Adrenal gland (tissue), 12 donors: ENCODE data around the gene RNU6-8. TPM values are rescaled to one million over a fixed set of nuclear protein-coding genes. Genes with fewer than 3 reads are reported as not detected.

ENCODE experiments used
- DNase-seq, 7 donors: peaks; one replicate each; pipeline ENCODE4 v3.0.0-alpha.2; 2019 to 2020
- H3K27ac ChIP-seq, 5 donors: fragments of 200-600 bp; sonication (generic) in 4 of 5; 1 replicate in 3 of 5; 2 replicates in 2 of 5; pipeline versions ENCODE4 v1.5.1 to v1.8.0; 2016 to 2020; ENCODE audit warnings: mild to moderate bottlenecking in 1 of 5
- H3K27me3 ChIP-seq: fragments of 200-600 bp; 2 replicates; pipeline ENCODE4 v1.8.0; 2021
- H3K36me3 ChIP-seq, 2 donors: fragments of 200-600 bp; replicated peaks in 1 of 2; 1 replicate in 1 of 2; 2 replicates in 1 of 2; pipeline versions ENCODE4 v1.5.1 to v1.8.0; 2018 to 2022
- H3K4me1 ChIP-seq, 2 donors: fragments of 200-600 bp; replicated peaks in 1 of 2; 1 replicate in 1 of 2; 2 replicates in 1 of 2; pipeline versions ENCODE4 v1.5.1 to v1.8.0; 2018 to 2021
- H3K4me3 ChIP-seq, 4 donors: fragments of 200-600 bp; sonication (generic) in 3 of 4; one replicate each; pipeline ENCODE4 v1.5.1; 2016 to 2018
- H3K9me3 ChIP-seq, 3 donors: fragments of 200-600 bp; sonication (generic) in 1 of 3; replicated peaks in 1 of 3; 1 replicate in 2 of 3; 2 replicates in 1 of 3; pipeline versions ENCODE4 v1.5.1 to v1.8.0; 2016 to 2021
- POLR2A ChIP-seq, 2 donors: fragments of 450-650 bp; IDR thresholded peaks; one replicate each; pipeline ENCODE4 v1.6.1; 2017; ENCODE audit warnings: antibody characterized with exemption in 2 of 2, mild to moderate bottlenecking in 2 of 2, moderate library complexity in 1 of 2
- WGBS, 4 donors: extraction: QIAGEN DNeasy Blood & Tissue Kit in 2 of 4; methylation state at CpG; one replicate each; pipeline versions ENCODE4 v1.1.5 to v1.1.7; 2013 to 2017; 5-methylcytosine and 5-hydroxymethylcytosine counted together
- intact Hi-C, 2 donors: fragments of 100-400 bp; cut with DNase I; formaldehyde crosslinking; loops; one replicate each; pipeline versions ENCODE4 v1.14.1 to v1.15.0; 2022 to 2023
- polyA plus RNA-seq, 3 donors: library from polyadenylated mRNA; stranded (reverse); fragments of 200-250 nt in 2 of 3; fragments of 350-450 nt in 1 of 3; fragmentation: Illumina TruSeq in 1 of 3; extraction: RNeasy Lipid Tissue Mini Kit (QIAGEN cat#74804) in 1 of 3; gene quantifications; one replicate each; pipeline ENCODE4 v1.2.3, GENCODE V29; 2013 to 2014
- total RNA-seq, 9 donors: library from RNA; depleted of rRNA in 4 of 9; stranded (reverse); fragments of >200 nt in 4 of 9; fragments of 120-200 nt in 1 of 9; fragmentation: NEBNext Ultra II Directional in 1 of 9; extraction: Animal tissue kit (Norgen Biotek cat#: 25700) in 1 of 9; gene quantifications; one replicate each; pipeline versions ENCODE4 v1.1.0 to v1.2.4, GENCODE V29; 2013 to 2023
- TF ChIP-seq, protein P1 (sequence below), 6 experiments: fragments of 450-650 bp in 4 of 6; fragments of 200-600 bp in 2 of 6; sonication (generic) in 1 of 6; IDR thresholded peaks; 1 replicate in 5 of 6; 2 replicates in 1 of 6; pipeline versions ENCODE4 v1.5.1 to v1.8.0; 2016 to 2021; ENCODE audit warnings: antibody characterized with exemption in 6 of 6, mild to moderate bottlenecking in 2 of 6, moderate library complexity in 1 of 6
- donor health status: healthy with polysubstance abuse.
- donor health status: Bipolar disorder and iron deficiency.
- donor health status: DM: yes; HTN: yes; CAD: no.
- donor health status: DM: no; HTN: no; CAD: no.
- donor health status: DM: no; HTN: no; CAD: no.
- donor health status: DM: yes; HTN: yes; CAD: no.

Gene RNU6-8
- total and polyA plus RNA-seq, 12 donors = not detected

DNA sequence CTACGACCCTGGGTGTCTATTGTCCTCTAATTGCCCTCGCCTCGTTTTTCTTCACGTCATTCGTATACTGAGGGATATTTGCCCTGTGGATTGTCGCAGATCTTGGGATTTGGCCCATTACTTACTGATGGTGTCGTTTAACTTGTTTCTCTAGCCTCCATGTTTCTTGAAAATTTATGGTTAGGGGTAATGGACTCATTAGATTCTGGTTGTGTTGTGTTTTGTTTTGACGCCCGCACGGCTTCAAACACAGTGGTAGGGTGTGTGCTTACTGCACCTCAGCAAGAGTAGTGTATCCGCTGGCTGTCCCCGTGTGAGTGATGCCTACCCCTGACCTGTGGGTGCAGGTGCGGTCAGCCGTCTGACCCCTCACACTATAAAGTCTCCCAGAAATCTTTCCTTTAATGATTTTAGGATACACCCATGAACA lies 874 bp upstream of the RNU6-8 start:
- peaks cover 0 to 23% of the 10 kb centered on the region in 2 donors for H3K4me1 ChIP-seq
- no peak for TF ChIP-seq POLR2A (IDR thresholded peaks at IDR 0.05)
- TF ChIP-seq, protein P1, sequence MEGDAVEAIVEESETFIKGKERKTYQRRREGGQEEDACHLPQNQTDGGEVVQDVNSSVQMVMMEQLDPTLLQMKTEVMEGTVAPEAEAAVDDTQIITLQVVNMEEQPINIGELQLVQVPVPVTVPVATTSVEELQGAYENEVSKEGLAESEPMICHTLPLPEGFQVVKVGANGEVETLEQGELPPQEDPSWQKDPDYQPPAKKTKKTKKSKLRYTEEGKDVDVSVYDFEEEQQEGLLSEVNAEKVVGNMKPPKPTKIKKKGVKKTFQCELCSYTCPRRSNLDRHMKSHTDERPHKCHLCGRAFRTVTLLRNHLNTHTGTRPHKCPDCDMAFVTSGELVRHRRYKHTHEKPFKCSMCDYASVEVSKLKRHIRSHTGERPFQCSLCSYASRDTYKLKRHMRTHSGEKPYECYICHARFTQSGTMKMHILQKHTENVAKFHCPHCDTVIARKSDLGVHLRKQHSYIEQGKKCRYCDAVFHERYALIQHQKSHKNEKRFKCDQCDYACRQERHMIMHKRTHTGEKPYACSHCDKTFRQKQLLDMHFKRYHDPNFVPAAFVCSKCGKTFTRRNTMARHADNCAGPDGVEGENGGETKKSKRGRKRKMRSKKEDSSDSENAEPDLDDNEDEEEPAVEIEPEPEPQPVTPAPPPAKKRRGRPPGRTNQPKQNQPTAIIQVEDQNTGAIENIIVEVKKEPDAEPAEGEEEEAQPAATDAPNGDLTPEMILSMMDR (IDR thresholded peaks at IDR 0.05) = no peak
- intact Hi-C loops = loop anchor here (2.0 to 10.0 kb wide), 3 partner anchors 51 to 127 kb away; partner anchors contain the start of gene ARHGAP5 (in 2 of the 2)
- peak overlapping the region in 4 of 5 donors; percentile 85 to 95 (median 91) for H3K27ac ChIP-seq
- peak overlapping the region; percentile 3 to 64 (median 28) for H3K4me3 ChIP-seq
- 2 to 4% (median 2%) methylated on average over 14 of the region's 14 CpGs for WGBS, 4 donors
- H3K27me3 ChIP-seq = no peaks in the 10 kb centered on the region
- DNase-seq = peak; percentile 13 to 60 (median 26)
- H3K36me3 ChIP-seq = no peaks in the 10 kb centered on the region
- H3K9me3 ChIP-seq = no peaks in the 10 kb centered on the region

DNA sequence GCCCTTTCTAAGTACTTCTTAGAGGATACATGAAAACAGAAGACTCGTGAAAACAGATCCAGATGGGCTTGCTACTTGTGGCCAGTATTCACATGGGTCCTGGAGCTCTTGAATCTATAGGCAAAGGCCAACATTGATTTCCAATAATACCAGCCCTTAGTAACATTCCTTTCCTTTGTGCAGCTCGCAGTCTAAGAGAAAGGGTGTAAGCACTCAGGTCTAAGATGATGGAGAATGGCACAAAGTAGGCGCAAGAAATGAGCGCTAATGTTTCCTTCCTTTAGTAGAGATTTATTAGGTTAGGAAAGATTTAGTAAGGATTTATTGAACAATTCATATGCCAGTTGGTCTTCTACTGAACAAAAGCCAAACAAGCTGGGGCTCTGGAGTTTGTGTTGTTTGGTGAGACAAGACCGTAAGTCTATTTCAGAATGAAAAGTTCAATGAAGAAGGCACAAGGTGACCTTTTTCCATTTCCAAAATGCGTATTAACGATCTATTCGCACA lies 525 bp downstream of the RNU6-8 start:
- WGBS, 4 donors = 12 to 14% (median 13%) methylated on average over 8 of the region's 8 CpGs
- Histone ChIP-seq H3K4me3 (peak overlapping the region in 1 of 4 donors; percentile 64), H3K27me3 (no peaks in the 10 kb centered on the region), H3K27ac (peak overlapping the region; percentile 41 to 95 (median 90)), H3K4me1 (peaks cover 0 to 23% of the 10 kb centered on the region in 2 donors), H3K9me3 (no peaks in the 10 kb centered on the region), H3K36me3 (no peaks in the 10 kb centered on the region)
- TF ChIP-seq, protein P1 (IDR thresholded peaks at IDR 0.05) = no peak
- no peak for TF ChIP-seq POLR2A (IDR thresholded peaks at IDR 0.05)
- intact Hi-C loops = loop anchor here (2.0 to 10.0 kb wide), 3 partner anchors 52 to 126 kb away; partner anchors contain the start of gene ARHGAP5 (in 2 of the 2)
- peak in 2 of 7 donors; percentile 9 to 16 for DNase-seq

DNA sequence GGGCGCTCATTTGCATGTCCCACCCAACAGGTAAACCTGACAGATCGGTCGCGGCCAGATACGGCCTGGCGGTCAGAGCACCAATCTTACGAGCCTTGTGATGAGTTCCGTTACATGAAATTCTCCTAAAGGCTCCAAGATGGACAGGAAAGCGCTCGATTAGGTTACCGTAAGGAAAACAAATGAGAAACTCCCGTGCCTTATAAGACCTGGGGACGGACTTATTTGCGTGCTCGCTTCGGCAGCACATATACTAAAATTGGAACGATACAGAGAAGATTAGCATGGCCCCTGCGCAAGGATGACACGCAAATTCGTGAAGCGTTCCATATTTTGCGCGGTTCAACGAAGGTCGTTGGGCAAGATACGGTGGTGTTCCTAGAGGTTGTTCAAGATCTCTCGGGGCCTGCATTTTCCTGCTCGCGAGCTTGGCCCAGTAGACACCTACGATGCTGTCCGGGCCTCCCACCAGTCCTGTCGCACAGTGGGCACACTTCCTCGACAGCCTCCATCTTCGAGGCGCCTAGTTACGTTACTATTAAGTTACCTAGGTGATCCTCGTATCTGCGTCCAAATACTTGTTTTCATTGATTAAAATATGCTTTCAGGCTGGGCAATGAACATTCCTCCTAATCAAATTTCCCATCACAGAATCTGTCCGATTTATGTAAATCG lies 1.1 kb downstream of the RNU6-8 start, which contains the start of gene RNU6-7:
TSS of gene RNU6-7 (plus strand) at position 230 of the 675 bp plus-strand sequence.
- Histone ChIP-seq H3K36me3 (no peaks in the 10 kb centered on the region), H3K27me3 (no peaks in the 10 kb centered on the region), H3K9me3 (no peaks in the 10 kb centered on the region), H3K4me3 (peak within 1 kb of the TSS; percentile 31 to 87 (median 51)), H3K4me1 (peaks cover 0 to 23% of the 10 kb centered on the region in 2 donors), H3K27ac (peak within 1 kb of the TSS; percentile 78 to 95 (median 90))
- DNase-seq = peak in 6 of 7 donors; percentile 24 to 72 (median 41)
- TF ChIP-seq, protein P1 (IDR thresholded peaks at IDR 0.05) = no peak
- TF ChIP-seq POLR2A (IDR thresholded peaks at IDR 0.05) = peak in 1 of 2 donors; percentile 5
- WGBS, 4 donors = 3 to 7% (median 6%) methylated on average over 28 to 40 of the region's 40 CpGs
- intact Hi-C loops = loop anchor here (2.0 to 10.0 kb wide), 3 partner anchors 53 to 125 kb away; partner anchors contain the start of gene ARHGAP5 (in 2 of the 2)

- Histone ChIP-seq H3K27me3 (no peaks in the 10 kb centered on the region), H3K4me1 (peaks cover 0 to 23% of the 10 kb centered on the region in 2 donors), H3K36me3 (no peaks in the 10 kb centered on the region), H3K9me3 (no peaks in the 10 kb centered on the region), H3K27ac (peak overlapping the region; percentile 78 to 95 (median 90)), H3K4me3 (peak overlapping the region; percentile 31 to 87 (median 51))
- WGBS, 4 donors = 0 to 1% (median 0%) methylated on average over 21 to 46 of the region's 46 CpGs
- intact Hi-C loops = loop anchor here in 1 of 2 donors (5.0 to 10.0 kb wide), 2 partner anchors 53 to 124 kb away; partner anchors contain the start of gene ARHGAP5
- DNase-seq = peak; percentile 84 to 91 (median 87)
- TF ChIP-seq POLR2A (IDR thresholded peaks at IDR 0.05) = peak; percentile 33 to 67
- TF ChIP-seq, protein P1 (IDR thresholded peaks at IDR 0.05) = no peak
Measured at GRCh38 chr14:32201193-32201815, 1.8 kb downstream of the RNU6-8 start.
